MCF 10A (cell line): Measurements from ENCODE around the gene BIRC5. TPM values are rescaled to one million over a fixed set of nuclear protein-coding genes. Genes with fewer than 3 reads are reported as not detected.

ENCODE experiments used
- BruUV-seq: library from RNA; stranded (reverse); fragments of 400-500 nt; replicated peaks from 2 replicates; lab custom pipeline; 2021; lab: Mats Ljungman, UMichigan
- CTCF ChIA-PET: fragments of 300-600 bp; sonication (Branson Sonifier 250); formaldehyde crosslinking; extraction: SDS; loops from one replicate; lab custom pipeline; 2021; ENCODE audit warnings: antibody characterized with exemption, inconsistent platforms; lab: Yijun Ruan, JAX
- POLR2A ChIA-PET: fragments of 300-600, 350-650 bp; sonication (Branson Sonifier 250); formaldehyde crosslinking; extraction: SDS; loops from one replicate; lab custom pipeline; 2020; ENCODE audit warnings: antibody characterized with exemption, inconsistent platforms; lab: Yijun Ruan, JAX
- DNase-seq: peaks from one replicate; pipeline ENCODE4 v3.0.0-alpha.2; 2018; ENCODE audit not compliant: unreplicated experiment
- H3K27ac Mint-ChIP-seq: one replicate; pipeline ENCODE4 v1.8.0; 2022; ENCODE audit warnings: mild to moderate bottlenecking, low read depth, mixed read lengths; ENCODE audit not compliant: unreplicated experiment
- H3K27me3 Mint-ChIP-seq: one replicate; pipeline ENCODE4 v1.8.0; 2022; ENCODE audit warnings: mixed read lengths; ENCODE audit not compliant: insufficient read depth, unreplicated experiment
- H3K36me3 Mint-ChIP-seq: one replicate; pipeline ENCODE4 v1.8.0; 2022; ENCODE audit warnings: mild to moderate bottlenecking, moderate library complexity, mixed read lengths; ENCODE audit not compliant: insufficient read depth, unreplicated experiment
- H3K4me1 Mint-ChIP-seq: one replicate; pipeline ENCODE4 v1.8.0; 2022; ENCODE audit warnings: mixed read lengths; ENCODE audit not compliant: insufficient read depth, unreplicated experiment
- H3K4me3 Mint-ChIP-seq: one replicate; pipeline ENCODE4 v1.8.0; 2022; ENCODE audit warnings: mild to moderate bottlenecking, moderate library complexity, mixed read lengths; ENCODE audit not compliant: unreplicated experiment
- H3K9me3 Mint-ChIP-seq: one replicate; pipeline ENCODE4 v1.8.0; 2022; ENCODE audit warnings: mixed read lengths; ENCODE audit not compliant: unreplicated experiment
- intact Hi-C: fragments of 100-400 bp; cut with micrococcal nuclease; formaldehyde crosslinking; loops from 2 replicates; pipeline ENCODE4 v1.14.1; 2022
- total RNA-seq: library from RNA; stranded (reverse); gene quantifications from 2 replicates; pipeline ENCODE4 v1.2.3, GENCODE V29; 2022
- TF ChIP-seq, protein P1 (sequence below): fragments of 200-600 bp; IDR thresholded peaks from one replicate; pipeline ENCODE4 v1.8.0; 2022; ENCODE audit warnings: antibody characterized with exemption, mild to moderate bottlenecking; ENCODE audit not compliant: unreplicated experiment

The BIRC5 gene
- total RNA-seq, 1 experiment from 2014 or later: 45.6 TPM

DNA sequence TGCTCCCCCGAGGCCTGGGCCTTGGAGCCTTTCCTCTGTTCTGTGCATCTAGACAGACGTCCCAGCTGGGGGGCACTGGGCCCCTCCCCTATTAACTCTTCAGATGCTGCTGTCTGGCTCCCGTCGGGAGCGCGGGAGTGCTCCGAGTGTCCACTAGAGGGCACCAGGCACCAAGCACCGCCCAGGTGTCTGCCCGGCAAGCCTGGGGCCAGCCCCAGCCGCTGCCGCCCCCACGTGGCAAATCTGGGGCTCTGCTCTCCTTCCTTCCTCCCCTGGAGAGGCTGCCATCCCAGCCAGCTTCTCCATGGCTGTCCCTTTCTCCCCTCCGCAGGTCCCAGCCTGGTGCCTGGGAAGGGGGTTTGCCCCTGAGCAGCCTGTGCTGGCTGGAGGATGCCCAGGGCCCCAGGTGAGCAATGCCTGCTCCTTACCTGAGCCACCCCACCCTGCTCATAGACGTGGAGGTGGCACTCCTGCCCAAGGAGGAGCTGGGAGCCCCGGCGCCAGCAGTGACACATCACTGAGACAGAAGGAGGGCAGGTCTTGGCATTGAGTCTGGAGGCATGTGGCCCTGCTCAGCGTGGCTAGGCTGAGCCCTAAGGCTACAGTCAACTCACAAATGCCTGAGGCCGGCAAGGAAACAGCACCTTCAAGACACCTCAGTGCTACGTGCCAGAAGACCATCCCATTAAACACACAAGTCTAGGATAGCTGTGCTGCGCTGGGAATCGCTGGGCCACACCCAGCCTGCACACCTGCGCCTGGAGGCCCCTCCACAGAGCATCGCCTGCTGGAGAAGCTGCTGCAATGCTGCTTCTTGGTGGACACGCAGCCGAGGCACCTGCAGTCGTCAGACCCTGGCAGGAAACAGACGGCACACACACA, 37.1 kb downstream of the BIRC5 start:
- no TSS peak for BruUV-seq
- peak; percentile 83 for DNase-seq
- TF ChIP-seq, protein P1, sequence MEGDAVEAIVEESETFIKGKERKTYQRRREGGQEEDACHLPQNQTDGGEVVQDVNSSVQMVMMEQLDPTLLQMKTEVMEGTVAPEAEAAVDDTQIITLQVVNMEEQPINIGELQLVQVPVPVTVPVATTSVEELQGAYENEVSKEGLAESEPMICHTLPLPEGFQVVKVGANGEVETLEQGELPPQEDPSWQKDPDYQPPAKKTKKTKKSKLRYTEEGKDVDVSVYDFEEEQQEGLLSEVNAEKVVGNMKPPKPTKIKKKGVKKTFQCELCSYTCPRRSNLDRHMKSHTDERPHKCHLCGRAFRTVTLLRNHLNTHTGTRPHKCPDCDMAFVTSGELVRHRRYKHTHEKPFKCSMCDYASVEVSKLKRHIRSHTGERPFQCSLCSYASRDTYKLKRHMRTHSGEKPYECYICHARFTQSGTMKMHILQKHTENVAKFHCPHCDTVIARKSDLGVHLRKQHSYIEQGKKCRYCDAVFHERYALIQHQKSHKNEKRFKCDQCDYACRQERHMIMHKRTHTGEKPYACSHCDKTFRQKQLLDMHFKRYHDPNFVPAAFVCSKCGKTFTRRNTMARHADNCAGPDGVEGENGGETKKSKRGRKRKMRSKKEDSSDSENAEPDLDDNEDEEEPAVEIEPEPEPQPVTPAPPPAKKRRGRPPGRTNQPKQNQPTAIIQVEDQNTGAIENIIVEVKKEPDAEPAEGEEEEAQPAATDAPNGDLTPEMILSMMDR: peak; percentile 98
- Mint-ChIP-seq H3K27me3 (no peaks in the 10 kb centered on the region), H3K4me1 (peaks cover 12% of the 10 kb centered on the region), H3K27ac (no peak overlapping the region), H3K9me3 (peaks cover 7% of the 10 kb centered on the region), H3K4me3 (no peak overlapping the region), H3K36me3 (no peaks in the 10 kb centered on the region)
- POLR2A ChIA-PET: interaction anchor here (0.5 to 1.0 kb wide), 3 partner anchors 101 to 486 kb away, joined by 3 to 5 read pairs (median 4); no protein-coding TSS in a partner anchor
- CTCF ChIA-PET: interaction anchor here (0.6 to 5.0 kb wide), 48 partner anchors 10 to 1022 kb away, joined by 3 to 54 read pairs (median 4); partner anchors contain the start of gene TMC8
- intact Hi-C loops: loop anchor here (1.0 kb wide), 2 partner anchors 139 to 171 kb away; no protein-coding TSS in a partner anchor

DNA sequence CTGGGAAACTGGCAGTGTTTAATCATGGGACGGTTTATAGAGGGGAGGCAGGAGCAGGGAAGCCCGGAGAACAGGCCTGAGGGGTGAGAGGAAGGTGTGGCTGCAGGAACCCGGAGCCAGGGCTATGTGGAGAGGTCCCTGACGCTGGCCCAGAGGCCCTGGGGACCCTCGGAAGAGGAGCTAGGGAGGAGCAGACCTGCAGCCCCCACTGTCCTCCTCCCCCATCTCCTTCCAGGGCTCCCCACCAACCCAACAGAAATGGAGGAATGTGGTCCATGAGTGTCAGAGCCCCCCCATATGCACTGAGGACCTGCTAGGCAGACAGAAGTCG, 37.7 kb downstream of the BIRC5 start:
- ChIA-PET CTCF (interaction anchor here (0.6 to 5.0 kb wide), 31 partner anchors 9 to 1022 kb away, joined by 3 to 54 read pairs (median 4); partner anchors contain the start of gene TMC8), POLR2A (interaction anchor here (0.6 to 1.0 kb wide), 2 partner anchors 100 to 170 kb away, joined by 3 to 5 read pairs; no protein-coding TSS in a partner anchor)
- H3K4me1 Mint-ChIP-seq: peaks cover 12% of the 10 kb centered on the region
- no peaks in the 10 kb centered on the region for H3K27me3 Mint-ChIP-seq
- peaks cover 7% of the 10 kb centered on the region for H3K9me3 Mint-ChIP-seq
- TF ChIP-seq, protein P1: no peak
- no peaks in the 10 kb centered on the region for H3K36me3 Mint-ChIP-seq
- BruUV-seq: no TSS peak
- intact Hi-C loops: loop anchor here (1.0 kb wide), 2 partner anchors 139 to 171 kb away; no protein-coding TSS in a partner anchor
- no peak for DNase-seq
- no peak overlapping the region for H3K4me3 Mint-ChIP-seq
- H3K27ac Mint-ChIP-seq: no peak overlapping the region

DNA sequence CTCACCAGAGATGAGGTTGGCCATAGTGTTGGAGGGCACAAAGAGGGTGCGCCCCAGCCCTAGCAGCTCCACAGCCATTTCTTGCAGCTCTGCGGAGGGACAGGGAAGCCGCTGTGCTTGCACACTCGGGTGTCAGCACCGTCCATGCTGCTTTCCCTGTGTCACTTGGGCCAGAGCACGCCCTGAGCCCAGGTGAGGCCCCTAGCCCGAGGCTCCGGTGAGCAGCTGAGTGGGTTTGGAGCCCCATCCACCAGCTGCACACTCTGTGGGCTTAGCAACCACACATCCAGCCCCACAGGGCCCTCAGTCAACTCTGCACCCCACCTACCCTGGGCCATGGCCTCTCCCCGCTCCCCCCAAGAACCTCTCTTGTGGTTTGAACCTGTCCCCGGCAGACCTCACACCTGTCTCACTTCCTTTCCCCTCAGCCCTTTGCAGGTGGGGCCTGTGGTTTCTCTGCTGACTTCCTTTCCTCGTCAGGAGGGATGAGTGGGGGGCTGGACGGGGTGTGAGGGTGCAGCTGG, 38.1 kb downstream of the BIRC5 start:
- BruUV-seq: no TSS peak
- no peak for DNase-seq
- Mint-ChIP-seq H3K27me3 (no peaks in the 10 kb centered on the region), H3K27ac (no peak overlapping the region), H3K9me3 (peaks cover 7% of the 10 kb centered on the region), H3K4me3 (no peak overlapping the region), H3K4me1 (peaks cover 12% of the 10 kb centered on the region), H3K36me3 (no peaks in the 10 kb centered on the region)
- POLR2A ChIA-PET: interaction anchor here (1.0 kb wide), 1 partner anchor 170 kb away, joined by 5 read pairs; no protein-coding TSS in a partner anchor
- CTCF ChIA-PET: interaction anchor here (0.6 to 5.0 kb wide), 7 partner anchors 29 to 655 kb away, joined by 3 to 54 read pairs (median 4); no protein-coding TSS in a partner anchor
- intact Hi-C loops: no loop called here
- TF ChIP-seq, protein P1: no peak
